ELF-1 (cell line): ENCODE measurements around the gene MACF1.
"Not testable (repeated sequence)": the region's sequence is repeated elsewhere in the genome, so short reads cannot be mapped to it uniquely, and the experiment has no call there.

Experiments used
- DNase-seq: peaks from one replicate; pipeline ENCODE4 v3.0.0-alpha.2; 2016; ENCODE audit warnings: low read depth, low spot score

MACF1 gene

GRCh38 chr1:39452540-39452939, 248.0 kb downstream of the MACF1 start:
- no peak for DNase-seq

GRCh38 chr1:39453603-39454002, 249.1 kb downstream of the MACF1 start:
- DNase-seq: no peak

GRCh38 chr1:39458991-39459390, 254.5 kb downstream of the MACF1 start:
- no peak for DNase-seq

- no peak for DNase-seq
Measured at GRCh38 chr1:39462074-39462473, 257.6 kb downstream of the MACF1 start.

- DNase-seq: no peak
Measured at GRCh38 chr1:39466413-39467107, 262.1 kb downstream of the MACF1 start.

GRCh38 chr1:39467108-39467720, 262.7 kb downstream of the MACF1 start:
- not testable (repeated sequence) for DNase-seq

GRCh38 chr1:39469150-39469549, 264.7 kb downstream of the MACF1 start:
- DNase-seq: no peak

- DNase-seq: no peak
Measured at GRCh38 chr1:39470040-39470439, 265.5 kb downstream of the MACF1 start.

GRCh38 chr1:39472826-39473225, 268.3 kb downstream of the MACF1 start:
- no peak for DNase-seq

- DNase-seq: no peak
Measured at GRCh38 chr1:39473324-39473723, 268.8 kb downstream of the MACF1 start.

GRCh38 chr1:39474810-39475209, 270.3 kb downstream of the MACF1 start:
- DNase-seq: no peak

GRCh38 chr1:39475551-39475950, 271.1 kb downstream of the MACF1 start:
- DNase-seq: not testable (repeated sequence)

GRCh38 chr1:39478126-39478915, 273.8 kb downstream of the MACF1 start:
- DNase-seq: no peak

- DNase-seq: no peak
Measured at GRCh38 chr1:39481289-39481688, 276.8 kb downstream of the MACF1 start.

- no peak for DNase-seq
Measured at GRCh38 chr1:39483276-39483675, 278.8 kb downstream of the MACF1 start.

GRCh38 chr1:39484564-39484963, 280.1 kb downstream of the MACF1 start:
- no peak for DNase-seq

GRCh38 chr1:39485046-39485803, 280.7 kb downstream of the MACF1 start:
- DNase-seq: no peak

GRCh38 chr1:39488012-39488545, 283.6 kb downstream of the MACF1 start:
- DNase-seq: no peak

- DNase-seq: no peak
Measured at GRCh38 chr1:39488793-39489566, 284.5 kb downstream of the MACF1 start.

GRCh38 chr1:39489567-39490239, 285.2 kb downstream of the MACF1 start:
- no peak for DNase-seq
